ENCODE measurements around the gene TRPM2. TPM values are rescaled to one million over a fixed set of nuclear protein-coding genes. Genes with fewer than 3 reads are reported as not detected.

The TRPM2 gene
- total and polyA plus RNA-seq, 2 of the 4 experiments (the other 2 are of a cell fraction), result not detected

GRCh38 chr21:44392185-44392584 is 38.8 kb downstream of the TRPM2 start:
- H2AK5ac ChIP-seq (ENCODE audit: low read depth, low read length), result no peak overlapping the region
- H3K4me1 ChIP-seq (ENCODE audit: control insufficient read depth, insufficient read depth, low read length), result no peaks in the 10 kb centered on the region
- no peak overlapping the region for H3K56ac ChIP-seq (ENCODE audit: extremely low read depth, insufficient read depth, low read length)
- no TSS peak for BruUV-seq (replicated peaks)
- H3K9me3 ChIP-seq (ENCODE audit: control insufficient read depth, insufficient read depth, low read length), result peaks cover 2% of the 10 kb centered on the region; the same call in 1 of the 2 replicates
- WGBS, 2 experiments (ENCODE audit: extremely low coverage in 2 of 2, insufficient read length in 1 of 2), result no CpG with 5 or more reads among the region's 6 CpGs
- intact Hi-C loops (cut with micrococcal nuclease), result no loop called here
- H3K14ac ChIP-seq (replicated peaks; ENCODE audit: low read depth, low read length), result no peak overlapping the region
- dilution Hi-C loops (cut with HindIII; ENCODE audit: low sequenced_read_pairs, unreplicated experiment), result no loop called here
- no peak overlapping the region for H4K5ac ChIP-seq (ENCODE audit: low read depth, low read length)
- no peak overlapping the region for H4K8ac ChIP-seq (ENCODE audit: low read depth in 2 of 2, low read length in 2 of 2)
- H3K4ac ChIP-seq (ENCODE audit: low read depth, low read length), result no peak overlapping the region
- H3K23ac ChIP-seq (ENCODE audit: low read depth, low read length), result no peak overlapping the region
- no peak overlapping the region for H2BK15ac ChIP-seq (ENCODE audit: low read depth, low read length)
- no peaks in the 10 kb centered on the region for H3K36me3 ChIP-seq (ENCODE audit: control insufficient read depth, insufficient read depth, low read length)
- in situ Hi-C loops (cut with MboI; ENCODE audit: low sequenced_read_pairs), result no loop called here
- no peak overlapping the region for H3K27ac ChIP-seq (ENCODE audit: insufficient read depth, low read length)
- ChIA-PET POLR2A (ENCODE audit: unreplicated experiment) (no interaction called here), CTCF (no interaction called here)
- no peak overlapping the region for H4K91ac ChIP-seq (ENCODE audit: insufficient read depth, low read depth, low read length)
- H4K20me1 ChIP-seq (ENCODE audit: insufficient read depth, low read length), result no peaks in the 10 kb centered on the region
- H3K9ac ChIP-seq (ENCODE audit: low read depth, low read length), result no peak overlapping the region
- no peak overlapping the region for H3K18ac ChIP-seq (ENCODE audit: low read depth, low read length)
- no peak overlapping the region for H3K4me3 ChIP-seq (ENCODE audit: insufficient read depth, low read depth, low read length)
- H2BK20ac ChIP-seq (ENCODE audit: low read depth, low read length), result no peak overlapping the region
- ATAC-seq (ENCODE audit: low read depth) (no peak), DNase-seq (no peak)
- H3K79me1 ChIP-seq (ENCODE audit: low read depth in 1 of 2, low read length in 2 of 2), result no peaks in the 10 kb centered on the region
- no peak for TF ChIP-seq RAD21 (IDR thresholded peaks at IDR 0.05; ENCODE audit: low read length)
- no peak for TF ChIP-seq BHLHE40 (IDR thresholded peaks at IDR 0.05; ENCODE audit: low read depth, low read length)
- TF ChIP-seq USF2 (IDR thresholded peaks at IDR 0.05; ENCODE audit: low read depth, low read length), result no peak
- no peak for TF ChIP-seq POLR2A (IDR thresholded peaks at IDR 0.05; ENCODE audit: low read depth, low read length)
- no peak for TF ChIP-seq SMC3 (IDR thresholded peaks at IDR 0.05; ENCODE audit: low read depth, low read length)
- TF ChIP-seq MAFK (IDR thresholded peaks at IDR 0.05; ENCODE audit: low read depth, low read length), result no peak
- TF ChIP-seq NFE2L2 (IDR thresholded peaks at IDR 0.05; ENCODE audit: low read depth, low read length), result no peak
- TF ChIP-seq MAZ (IDR thresholded peaks at IDR 0.05; ENCODE audit: borderline replicate concordance, low read depth, low read length), result no peak
- TF ChIP-seq FOS (IDR thresholded peaks at IDR 0.05; ENCODE audit: low read depth, low read length), result no peak
- no peak for TF ChIP-seq RFX5 (IDR thresholded peaks at IDR 0.05; ENCODE audit: low read depth, low read length)
- no peak for TF ChIP-seq MXI1 (IDR thresholded peaks at IDR 0.05; ENCODE audit: borderline replicate concordance, low read depth, low read length)
- no peak for TF ChIP-seq CTCF (conservative IDR thresholded peaks at IDR 0.05; ENCODE audit: low read depth, low read length)
- TF ChIP-seq RCOR1 (IDR thresholded peaks at IDR 0.05; ENCODE audit: insufficient replicate concordance, low read length), result no peak
- no peak for TF ChIP-seq ELK1 (IDR thresholded peaks at IDR 0.05; ENCODE audit: borderline replicate concordance, low read depth, low read length)
- no peak for TF ChIP-seq CEBPB (IDR thresholded peaks at IDR 0.05; ENCODE audit: low read depth, low read length)
- no peak for TF ChIP-seq CHD1 (IDR thresholded peaks at IDR 0.05; ENCODE audit: low read depth, low read length)
- no peak overlapping the region for H2BK120ac ChIP-seq (ENCODE audit: low read depth, low read length)
- no peak overlapping the region for H3K4me2 ChIP-seq (ENCODE audit: low read depth, low read length)
- no peak overlapping the region for H2BK5ac ChIP-seq (ENCODE audit: low read depth, low read length, poor library complexity, severe bottlenecking)
- H3K27me3 ChIP-seq (ENCODE audit: control insufficient read depth, insufficient read depth, low read length), result no peaks in the 10 kb centered on the region
- no peaks in the 10 kb centered on the region for H3K9me1 ChIP-seq (ENCODE audit: insufficient read depth, low read length)
- no peak overlapping the region for H2AFZ ChIP-seq (replicated peaks; ENCODE audit: low read length, poor library complexity)
- H2AK9ac ChIP-seq (replicated peaks; ENCODE audit: low read depth, low read length, poor library complexity), result no peak overlapping the region

Measured in IMR-90 (cell line).